Lower leg skin (tissue), 3 donors: ENCODE data around the gene DOCK3.

ENCODE experiments used
- POLR2A ChIP-seq, 2 donors: fragments of 450-650 bp; IDR thresholded peaks; one replicate each; pipeline ENCODE4 v1.6.1; 2016 to 2017; ENCODE audit warnings: antibody characterized with exemption in 2 of 2, mild to moderate bottlenecking in 1 of 2, moderate library complexity in 1 of 2
- TF ChIP-seq, protein P1 (sequence below), 3 donors: fragments of 450-650 bp; IDR thresholded peaks; one replicate each; pipeline ENCODE4 v1.5.1; 2016; ENCODE audit warnings: antibody characterized with exemption in 3 of 3, mild to moderate bottlenecking in 3 of 3, moderate library complexity in 2 of 3

DNA sequence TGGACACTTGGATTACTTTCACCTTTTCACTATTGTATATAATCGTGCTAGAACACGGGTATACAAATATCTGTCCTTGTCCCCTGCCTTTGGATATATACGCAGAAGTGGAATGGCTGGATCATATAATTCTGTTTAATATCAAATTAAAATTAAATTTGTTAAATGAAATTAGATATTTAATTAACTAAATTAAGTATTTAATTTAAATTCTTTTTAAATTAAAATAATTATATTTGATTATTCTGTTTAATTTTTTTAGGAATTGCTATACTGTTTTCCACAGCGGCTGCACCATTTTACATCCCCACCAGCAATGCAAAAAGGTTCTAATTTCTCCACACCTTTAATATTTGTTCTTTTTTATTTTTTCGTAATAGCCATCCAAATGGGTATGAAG, 84.3 kb downstream of the DOCK3 start:
- TF ChIP-seq, protein P1, sequence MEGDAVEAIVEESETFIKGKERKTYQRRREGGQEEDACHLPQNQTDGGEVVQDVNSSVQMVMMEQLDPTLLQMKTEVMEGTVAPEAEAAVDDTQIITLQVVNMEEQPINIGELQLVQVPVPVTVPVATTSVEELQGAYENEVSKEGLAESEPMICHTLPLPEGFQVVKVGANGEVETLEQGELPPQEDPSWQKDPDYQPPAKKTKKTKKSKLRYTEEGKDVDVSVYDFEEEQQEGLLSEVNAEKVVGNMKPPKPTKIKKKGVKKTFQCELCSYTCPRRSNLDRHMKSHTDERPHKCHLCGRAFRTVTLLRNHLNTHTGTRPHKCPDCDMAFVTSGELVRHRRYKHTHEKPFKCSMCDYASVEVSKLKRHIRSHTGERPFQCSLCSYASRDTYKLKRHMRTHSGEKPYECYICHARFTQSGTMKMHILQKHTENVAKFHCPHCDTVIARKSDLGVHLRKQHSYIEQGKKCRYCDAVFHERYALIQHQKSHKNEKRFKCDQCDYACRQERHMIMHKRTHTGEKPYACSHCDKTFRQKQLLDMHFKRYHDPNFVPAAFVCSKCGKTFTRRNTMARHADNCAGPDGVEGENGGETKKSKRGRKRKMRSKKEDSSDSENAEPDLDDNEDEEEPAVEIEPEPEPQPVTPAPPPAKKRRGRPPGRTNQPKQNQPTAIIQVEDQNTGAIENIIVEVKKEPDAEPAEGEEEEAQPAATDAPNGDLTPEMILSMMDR (IDR thresholded peaks at IDR 0.05): no peak
- TF ChIP-seq POLR2A (IDR thresholded peaks at IDR 0.05): no peak
